HG03175 (cell line): ENCODE results near the gene MDM4.

Experiments
- ATAC-seq: cut with Tn5 transposase; IDR thresholded peaks from one replicate; pipeline ENCODE4 v1.9.1; 2021; ENCODE audit warnings: mild to moderate bottlenecking, moderate library complexity; ENCODE audit not compliant: unreplicated experiment

The MDM4 gene

DNA sequence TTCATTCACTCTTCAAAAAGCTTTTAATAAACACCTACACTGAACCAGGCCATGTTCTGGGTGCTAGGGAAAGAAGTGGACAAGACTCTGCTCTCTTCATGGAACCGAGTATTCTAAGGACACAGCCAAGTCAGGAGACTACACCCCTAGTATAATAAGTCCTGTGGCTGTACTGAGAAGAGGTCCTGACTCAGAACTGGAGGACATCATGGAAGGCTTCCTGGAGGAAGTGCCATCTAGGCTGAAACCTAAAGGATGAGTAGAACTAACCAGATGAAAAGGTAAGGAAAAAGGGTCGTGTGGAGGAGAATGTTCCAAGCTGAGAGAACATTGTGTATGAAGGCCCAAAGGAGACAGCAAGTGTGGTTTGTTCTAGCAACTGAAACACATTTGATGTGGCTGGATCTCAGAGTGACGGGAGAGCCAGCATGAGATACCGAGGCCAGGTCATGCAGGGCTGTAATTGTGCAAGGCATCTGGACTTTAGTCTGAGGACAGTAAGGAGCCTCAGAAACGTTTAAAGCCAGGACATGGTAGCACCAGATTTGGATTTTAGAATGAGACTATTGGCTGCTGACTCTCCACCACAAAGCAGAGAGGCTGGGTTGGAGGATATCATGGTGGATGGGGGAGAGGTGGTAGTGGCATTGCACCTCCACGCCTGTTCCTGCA lies 86.8 kb downstream of the MDM4 start:
- no peak for ATAC-seq

DNA sequence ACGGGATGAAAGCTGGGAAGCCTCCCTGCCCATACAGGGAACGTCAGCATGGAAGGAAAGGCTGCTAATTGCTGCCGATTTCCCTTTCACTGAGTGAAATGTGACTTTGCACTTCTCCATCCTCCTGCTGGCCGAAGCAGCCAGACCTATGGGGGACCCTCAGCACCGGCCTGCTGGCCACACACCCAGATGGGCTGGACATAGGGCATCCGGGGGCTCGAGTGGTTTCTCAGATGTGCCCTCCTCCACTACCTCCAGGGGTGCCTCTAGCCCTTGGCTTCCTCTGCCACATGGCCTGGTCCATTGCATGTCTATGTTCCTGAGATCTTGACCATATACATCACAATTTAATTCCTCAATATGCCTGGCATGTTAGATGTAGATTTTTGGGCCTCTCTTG lies 89.6 kb downstream of the MDM4 start:
- ATAC-seq: no peak
